Activated CD4-positive, alpha-beta T cell treated with anti-CD3 and anti-CD28 coated beads, Interleukin-2, Interleukin-4, amounts not matched to agents 100 ng/mL and 50 ng/mL, durations not matched to agents 16 hours and 8 hours (primary cell): ENCODE results near the gene ATF6B.
"Not testable (repeated sequence)": the region's sequence is repeated elsewhere in the genome, so short reads cannot be mapped to it uniquely, and the experiment has no call there.

Experiments used
- DNase-seq: peaks from one replicate; pipeline ENCODE4 v3.0.0-alpha.2; 2020; ENCODE audit warnings: low spot score

ATF6B gene

DNA sequence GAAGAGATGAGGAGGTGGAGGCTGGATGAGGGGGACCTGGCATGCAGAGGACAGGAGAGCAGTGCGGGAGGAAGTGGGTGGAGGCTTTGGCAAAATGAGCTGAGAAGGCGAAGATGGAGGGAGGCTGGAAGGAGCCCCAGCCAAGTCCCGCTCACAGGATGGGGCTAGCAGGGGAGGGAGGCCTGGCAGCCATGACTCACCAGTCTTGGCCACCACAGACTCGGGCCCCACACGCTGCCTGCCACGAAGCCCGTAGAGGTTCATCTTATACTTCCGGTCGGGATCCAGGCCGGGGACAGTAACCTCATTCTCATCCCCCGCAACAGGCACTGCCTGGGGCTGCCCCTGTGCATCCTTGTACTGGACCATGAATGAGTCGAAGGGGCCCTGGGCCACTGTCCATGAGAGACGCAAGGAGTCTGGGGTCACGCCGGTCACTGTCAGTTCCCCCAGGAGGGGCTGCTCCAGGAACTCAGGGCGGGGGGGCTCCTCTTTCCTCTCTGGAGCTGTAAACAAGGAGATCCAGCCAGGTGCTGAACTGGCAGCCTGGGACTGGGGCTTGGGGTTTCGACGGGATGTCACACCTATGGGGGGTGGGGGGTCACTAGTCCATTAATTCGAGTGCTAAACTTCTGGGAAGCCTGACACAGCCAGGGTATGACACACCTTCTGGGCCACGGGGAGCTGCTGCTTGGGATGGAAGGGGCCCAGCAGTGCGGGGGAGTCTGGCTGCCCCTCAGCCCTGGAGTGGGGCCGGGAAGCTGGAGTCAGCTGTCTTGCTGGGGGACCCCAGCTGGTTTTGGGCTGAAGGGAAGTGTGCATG lies 46.7 kb downstream of the ATF6B start:
- no peak for DNase-seq

- DNase-seq, result no peak
These were observed 48.3 kb downstream of the ATF6B start for GRCh38 chr6:32079566-32080290.

DNA sequence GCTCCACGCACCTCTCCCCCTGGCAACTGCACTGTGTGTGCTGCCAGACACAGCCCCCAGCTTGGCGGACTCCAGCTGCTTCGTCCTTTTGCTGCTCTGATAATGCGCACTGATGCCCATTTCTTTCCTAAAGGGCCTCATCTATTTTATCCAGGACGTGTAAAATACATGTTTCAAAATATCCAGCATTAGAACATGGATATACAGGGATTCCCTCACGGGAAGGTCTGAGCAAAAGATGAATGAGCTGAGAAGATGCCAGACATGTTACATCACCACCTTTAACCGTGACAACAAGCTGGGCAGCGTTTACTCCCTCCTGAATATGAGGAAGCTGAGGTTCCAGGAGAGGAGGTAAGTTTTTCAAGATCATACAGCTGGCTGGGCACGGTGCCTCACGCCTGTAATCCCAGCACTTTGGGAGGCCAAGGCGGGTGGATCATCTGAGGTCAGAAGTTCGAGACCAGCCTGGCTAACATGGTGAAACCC lies 51.7 kb downstream of the ATF6B start:
- no peak for DNase-seq

GRCh38 chr6:32075781-32076180 lies 52.3 kb downstream of the ATF6B start:
- no peak for DNase-seq

- DNase-seq, result no peak
These were observed 53.0 kb downstream of the ATF6B start for GRCh38 chr6:32074996-32075532.

GRCh38 chr6:32073613-32074012 lies 54.4 kb downstream of the ATF6B start:
- no peak for DNase-seq

- no peak for DNase-seq
These were observed 54.9 kb downstream of the ATF6B start for GRCh38 chr6:32073101-32073500.

DNA sequence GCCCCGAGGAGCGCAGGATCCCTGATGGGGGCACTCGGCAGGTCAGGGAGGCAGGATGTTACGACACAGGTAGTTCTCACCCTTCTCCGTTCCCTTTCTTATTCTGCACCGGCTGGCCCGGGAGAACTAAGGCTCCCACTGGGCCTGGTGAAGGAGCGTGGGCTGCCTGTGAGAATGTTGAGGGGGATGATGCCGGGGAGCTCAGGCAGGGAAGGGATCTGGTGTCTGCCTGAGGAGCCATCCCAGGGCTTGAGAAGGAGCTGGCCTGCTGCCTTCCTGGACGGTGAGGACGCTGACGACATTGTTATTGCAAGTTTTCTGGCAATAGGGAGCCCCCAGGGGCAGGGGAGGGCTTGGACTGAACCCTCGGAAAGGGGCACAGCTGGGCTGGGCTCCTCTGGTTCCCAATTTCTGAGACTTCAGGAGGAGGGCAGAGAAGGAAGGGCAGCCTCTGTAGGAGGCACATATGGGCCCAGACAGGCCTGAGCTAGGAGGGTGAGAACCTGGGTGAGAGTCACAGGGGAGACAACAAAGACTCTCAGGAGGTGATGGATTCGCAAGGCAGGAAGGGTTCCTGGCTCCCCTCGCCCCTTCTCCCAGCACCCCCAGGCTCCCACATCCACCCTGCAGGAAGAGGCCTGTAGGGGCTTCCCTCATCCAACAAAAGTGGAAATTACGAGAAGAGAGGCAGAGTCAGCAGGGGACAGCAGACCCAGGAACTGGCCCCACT lies 57.1 kb downstream of the ATF6B start:
- no peak for DNase-seq

DNA sequence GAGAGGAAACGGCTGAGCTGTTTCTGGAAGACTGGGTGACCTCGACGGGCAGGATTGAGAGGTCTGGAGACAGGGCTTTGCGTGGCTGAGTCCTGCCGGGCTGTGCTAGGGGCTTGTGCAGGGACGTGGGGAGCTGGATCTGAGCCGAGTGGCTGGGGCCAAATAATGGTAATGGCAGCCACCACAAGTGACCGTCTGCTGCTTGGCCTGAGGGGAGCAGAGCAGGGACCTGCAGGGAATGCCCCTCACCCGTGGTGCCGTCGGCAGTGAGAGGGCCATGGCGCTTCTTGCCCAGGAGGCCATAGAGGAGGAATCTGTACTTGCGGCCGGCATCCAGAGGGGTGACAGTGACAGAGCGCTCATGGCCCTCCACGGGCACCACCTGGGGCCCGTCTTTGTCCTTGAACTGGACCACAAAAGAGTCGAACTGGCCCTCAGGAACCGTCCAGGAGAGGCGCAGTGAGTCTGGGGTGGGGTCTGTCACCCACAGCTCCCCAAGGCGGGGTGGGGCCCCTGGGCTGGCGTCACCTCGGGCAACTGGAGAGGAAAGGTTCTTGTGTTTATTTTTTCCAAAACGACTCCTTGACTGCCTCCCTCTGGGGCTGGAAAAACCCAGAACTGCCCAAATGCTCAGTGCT lies 58.0 kb downstream of the ATF6B start:
- no peak for DNase-seq

DNA sequence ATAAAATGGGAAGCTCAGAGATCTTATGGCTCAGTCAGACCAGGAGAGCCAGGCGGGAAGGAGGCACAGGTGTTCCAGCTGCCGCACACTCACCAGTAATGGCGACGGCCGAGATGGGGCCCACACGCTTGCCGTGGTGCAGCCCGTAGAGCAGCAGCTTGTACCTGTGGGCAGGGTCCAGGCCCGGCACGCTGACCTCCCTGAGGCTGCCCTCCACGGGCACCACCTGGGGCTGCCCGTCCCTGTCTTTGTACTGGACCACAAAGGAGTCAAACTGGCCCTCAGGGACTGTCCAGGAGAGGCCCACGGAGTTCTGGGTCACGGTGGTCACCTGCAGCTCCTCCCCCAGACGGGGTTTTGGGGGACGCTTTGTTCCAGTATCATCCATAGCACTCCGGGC lies 58.6 kb downstream of the ATF6B start:
- no peak for DNase-seq

- DNase-seq, result no peak
These were observed 59.2 kb downstream of the ATF6B start for GRCh38 chr6:32068867-32069266.

- DNase-seq, result not testable (repeated sequence)
These were observed 59.7 kb downstream of the ATF6B start for GRCh38 chr6:32068315-32068714.

GRCh38 chr6:32067521-32067920 lies 60.5 kb downstream of the ATF6B start:
- not testable (repeated sequence) for DNase-seq
